ENCODE data around the gene CTXND1.
A peak's percentile ranks its signal among the peaks of the same experiment; 100 is the strongest.

The CTXND1 gene

GRCh38 chr15:80211976-80212375 lies 40.0 kb downstream of the CTXND1 start:
- FAIRE-seq = no peak

GRCh38 chr15:80210611-80211573 lies 41.1 kb downstream of the CTXND1 start:
- DNase-seq (ENCODE audit: extremely low spot score, insufficient read length, low read depth) (no peak), FAIRE-seq (peak; percentile 68)

More at GRCh38 chr15:80211976-80212375, 40.0 kb downstream of the CTXND1 start:
- DNase-seq (ENCODE audit: extremely low spot score, insufficient read length, low read depth) = no peak

GRCh38 chr15:80208758-80209734 lies 43.0 kb downstream of the CTXND1 start:
- DNase-seq (ENCODE audit: extremely low spot score, insufficient read length, low read depth) = no peak
- no peak for FAIRE-seq

DNA sequence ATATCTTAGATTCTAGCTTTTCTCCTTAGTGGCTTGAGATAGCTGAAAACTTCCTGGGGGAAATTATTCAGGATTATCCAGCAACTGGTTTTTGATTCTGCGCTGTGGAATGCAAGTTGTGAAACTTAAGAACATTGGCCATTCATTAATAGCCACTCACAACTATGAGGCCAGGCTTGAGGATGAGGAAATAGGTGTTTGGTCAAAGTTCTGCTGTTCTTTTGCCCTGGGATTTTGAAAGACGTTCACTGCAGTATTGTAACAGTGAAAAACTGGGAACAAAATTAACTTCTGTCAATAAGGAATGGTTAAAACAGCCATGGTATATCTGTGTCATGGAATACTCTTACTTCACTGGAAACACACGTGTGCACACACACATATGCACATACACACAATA lies 44.1 kb downstream of the CTXND1 start:
- FAIRE-seq = no peak
- DNase-seq (ENCODE audit: extremely low spot score, insufficient read length, low read depth) = no peak

DNA sequence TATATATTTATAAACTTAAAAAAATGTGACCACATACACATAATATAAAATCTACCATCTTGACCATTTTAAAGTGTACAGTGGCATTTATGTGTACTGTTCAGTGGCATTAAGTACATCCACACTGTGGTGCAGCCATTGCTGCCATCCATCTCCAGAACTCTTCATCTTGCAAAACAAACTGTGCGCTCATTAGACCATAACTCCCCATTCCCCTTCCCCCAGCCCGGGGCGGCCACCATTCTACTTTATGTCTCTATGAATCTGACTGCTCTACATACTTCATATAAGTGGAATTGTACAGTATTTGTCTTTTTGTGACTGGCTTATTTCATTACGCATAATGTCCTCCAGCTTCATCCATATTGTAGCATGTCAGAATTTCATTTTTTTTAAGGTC lies 47.8 kb downstream of the CTXND1 start:
- DNase-seq (ENCODE audit: extremely low spot score, insufficient read length, low read depth) = no peak
- no peak for FAIRE-seq

DNA sequence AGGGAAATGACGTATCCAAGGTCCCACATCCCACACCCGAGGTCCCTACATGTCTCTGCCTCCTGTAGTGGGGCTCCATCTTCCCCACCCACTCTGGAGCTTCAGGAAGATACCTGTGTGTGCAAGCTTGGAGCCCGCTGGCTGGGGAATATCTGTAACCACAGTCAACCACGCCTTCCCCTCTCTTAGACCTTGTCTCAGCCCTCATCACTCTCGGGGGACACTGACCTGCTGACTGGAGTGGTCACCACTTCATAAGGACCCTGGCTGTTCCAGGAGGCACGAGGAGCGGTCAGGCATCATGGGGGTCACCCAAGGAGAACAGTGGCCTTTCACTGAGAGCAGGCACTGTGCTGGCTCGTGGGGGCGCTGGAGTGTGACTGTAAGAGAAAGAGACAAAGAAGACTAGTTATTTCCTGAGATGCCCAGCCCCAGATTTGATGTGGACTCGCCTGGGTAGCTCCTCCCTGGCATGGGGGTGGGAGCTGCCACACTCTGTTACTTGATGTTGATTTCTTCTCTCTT lies 48.6 kb downstream of the CTXND1 start:
- FAIRE-seq (no peak), DNase-seq (ENCODE audit: extremely low spot score, insufficient read length, low read depth) (no peak)

DNA sequence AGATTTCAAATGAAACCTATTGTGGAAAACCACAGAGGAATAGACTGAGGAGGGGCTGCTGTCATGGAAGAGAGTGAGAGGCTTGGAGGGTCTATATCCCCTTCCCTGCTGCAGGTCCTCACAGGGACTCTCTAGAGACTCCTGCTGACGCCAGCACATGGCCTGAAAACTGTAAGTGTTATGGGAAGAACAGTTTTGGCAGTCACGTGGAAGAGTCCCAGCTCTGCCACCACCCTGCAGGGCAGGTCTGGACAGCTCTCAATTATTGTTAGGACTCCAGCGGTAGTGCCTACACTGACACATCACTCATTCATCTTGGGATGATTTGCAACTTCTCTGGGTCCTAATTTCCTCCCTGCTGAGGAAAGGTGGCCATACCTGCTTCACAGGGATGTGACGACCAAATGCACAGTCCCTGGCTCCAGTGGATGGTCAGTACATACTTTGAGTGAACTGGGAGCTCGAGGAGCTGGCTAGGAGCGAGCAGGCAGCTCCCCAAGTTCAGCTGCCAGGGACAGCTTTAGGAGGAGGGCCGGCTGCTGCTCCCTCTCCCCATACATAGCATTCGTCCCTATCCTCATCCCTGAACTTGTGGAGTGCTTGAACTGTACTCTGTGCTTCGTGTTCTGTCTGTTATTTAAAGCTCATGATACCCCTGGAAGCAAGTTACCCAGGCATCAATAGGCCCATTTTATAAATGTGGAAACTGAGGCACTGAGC lies 49.2 kb downstream of the CTXND1 start:
- no peak for DNase-seq (ENCODE audit: extremely low spot score, insufficient read length, low read depth)
- FAIRE-seq = no peak

GRCh38 chr15:80202016-80202315 lies 50.0 kb downstream of the CTXND1 start:
- FAIRE-seq = no peak
- no peak for DNase-seq (ENCODE audit: extremely low spot score, insufficient read length, low read depth)

DNA sequence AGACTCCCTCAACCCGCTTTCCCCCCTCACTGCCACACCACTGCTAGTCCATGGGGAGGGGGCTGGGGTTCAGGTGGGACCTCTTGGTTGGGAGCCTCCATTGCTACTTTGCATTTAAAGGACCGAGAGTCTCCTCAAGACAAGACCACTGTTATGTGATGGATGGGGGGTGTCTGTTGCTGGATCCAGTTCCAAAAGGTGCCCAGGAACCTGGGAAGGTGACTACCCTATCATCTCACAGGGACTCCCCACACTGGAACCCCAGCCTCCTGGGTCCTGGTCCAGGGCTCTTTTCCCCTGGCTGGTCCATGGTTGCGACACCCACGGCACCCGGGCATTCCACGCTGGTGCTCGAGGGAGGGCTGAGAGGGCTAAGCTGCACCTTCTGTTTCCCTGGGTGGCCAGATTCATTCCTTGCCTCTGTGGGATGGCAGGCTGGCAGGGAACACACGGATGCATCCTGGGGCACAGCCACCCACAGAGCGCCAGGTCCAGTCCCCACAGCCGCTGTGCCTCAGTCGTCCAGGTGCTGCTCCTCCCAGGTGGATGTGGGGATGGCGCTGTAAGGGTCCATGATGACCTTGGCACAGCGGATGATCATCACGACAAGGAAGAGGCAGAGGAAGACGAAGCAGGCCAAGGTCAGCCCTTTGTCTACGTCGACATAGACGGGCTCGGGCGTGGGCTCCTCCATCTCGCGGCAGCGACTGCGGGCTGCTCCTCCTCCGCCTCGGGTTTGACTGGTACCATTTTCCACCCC lies 50.6 kb downstream of the CTXND1 start:
- FAIRE-seq (no peak), DNase-seq (ENCODE audit: extremely low spot score, insufficient read length, low read depth) (no peak)

DNA sequence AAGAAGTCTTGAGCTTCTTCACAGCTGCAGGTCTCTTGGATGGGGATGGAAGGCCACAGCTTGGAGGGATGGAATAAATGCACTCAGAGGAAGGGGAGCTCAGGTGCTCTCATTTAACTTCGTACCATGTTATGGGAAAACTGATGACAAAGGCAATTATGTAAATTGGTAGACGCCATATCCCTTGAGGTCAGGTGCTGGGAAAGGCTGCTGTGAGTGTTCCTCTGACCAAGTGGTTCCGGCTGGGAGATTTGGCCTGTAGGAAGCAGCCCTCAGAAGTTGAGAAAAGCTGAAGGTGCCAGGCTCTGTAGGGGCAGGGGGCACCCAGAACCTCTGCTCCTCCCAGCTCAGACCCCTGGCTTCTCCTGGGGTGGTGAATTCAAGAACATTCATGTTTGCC lies 52.1 kb downstream of the CTXND1 start:
- FAIRE-seq (no peak), DNase-seq (ENCODE audit: extremely low spot score, insufficient read length, low read depth) (no peak)

DNA sequence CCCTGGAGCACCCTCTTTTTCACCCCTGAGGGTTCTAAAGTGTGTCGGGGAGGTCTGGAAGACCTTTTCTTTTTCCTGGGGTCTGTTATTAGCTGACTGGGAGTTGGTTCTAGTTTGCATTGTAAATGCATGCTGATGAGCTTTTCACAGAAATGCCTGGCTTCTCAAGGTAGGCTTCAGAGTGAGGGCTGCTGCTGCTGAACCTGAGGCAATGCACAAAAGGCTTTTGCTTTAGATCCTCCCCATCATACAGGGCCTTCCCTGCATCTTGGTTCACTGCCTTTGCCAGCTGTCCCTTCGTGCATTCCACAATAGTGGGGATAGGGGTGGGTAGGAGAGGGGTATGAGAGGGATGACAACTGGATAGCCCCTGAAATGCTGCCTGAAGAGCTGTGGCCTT lies 52.6 kb downstream of the CTXND1 start:
- no peak for FAIRE-seq
- DNase-seq (ENCODE audit: extremely low spot score, insufficient read length, low read depth) = no peak

DNA sequence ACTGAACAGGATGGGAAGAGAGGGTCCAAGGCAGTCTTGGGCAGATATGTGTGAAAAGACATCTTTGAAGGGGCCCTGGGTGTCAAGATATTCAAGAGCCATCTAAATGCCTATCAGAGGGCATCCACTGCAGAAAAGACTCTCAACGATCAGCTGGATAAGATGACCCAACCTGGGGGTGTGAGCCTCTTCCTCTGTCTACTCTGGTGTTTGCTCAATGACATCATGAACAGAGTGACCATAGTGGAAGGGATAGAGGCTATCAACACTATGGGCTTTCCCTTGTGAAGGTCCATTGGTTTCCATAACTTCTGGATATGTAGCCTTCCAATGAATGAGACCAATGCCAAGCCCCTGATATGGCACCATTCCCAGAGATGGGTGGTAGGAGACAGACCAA lies 57.1 kb downstream of the CTXND1 start:
- DNase-seq (ENCODE audit: extremely low spot score, insufficient read length, low read depth) = no peak
- FAIRE-seq = no peak

GRCh38 chr15:80194186-80194585 lies 57.8 kb downstream of the CTXND1 start:
- DNase-seq (ENCODE audit: extremely low spot score, insufficient read length, low read depth) (no peak), FAIRE-seq (no peak)

DNA sequence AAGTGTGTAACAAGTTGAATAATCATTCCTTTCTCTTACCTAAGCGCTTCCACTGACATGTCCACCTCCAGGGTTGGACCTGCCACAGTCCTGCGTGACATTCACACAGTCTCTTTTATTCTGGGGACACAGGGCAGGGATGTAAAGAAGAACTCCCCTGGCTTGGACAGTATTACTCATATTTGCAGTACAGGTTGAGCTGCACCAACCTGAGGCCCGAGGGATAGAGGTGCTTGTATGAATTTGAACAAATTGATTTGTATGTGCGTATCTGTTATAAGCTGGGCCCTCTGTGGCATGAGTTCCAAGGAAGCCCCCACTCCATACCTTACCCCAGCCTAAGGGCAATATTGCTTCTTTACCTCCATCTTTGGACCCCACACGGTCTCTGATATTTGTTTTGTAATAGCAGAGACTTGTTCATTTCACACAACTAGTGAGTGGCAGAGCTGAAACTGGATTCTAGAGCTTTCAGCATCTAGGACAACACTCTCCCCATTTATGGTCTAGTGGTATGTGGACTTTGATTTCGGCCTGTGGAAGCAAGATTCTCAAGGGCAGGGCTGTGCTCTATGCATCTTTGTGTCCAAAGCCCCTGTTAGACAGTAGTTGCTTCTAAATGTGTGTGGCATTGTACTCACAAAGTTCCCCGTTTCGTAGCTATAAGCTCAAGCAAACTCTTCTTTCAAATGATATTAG lies 60.0 kb downstream of the CTXND1 start:
- FAIRE-seq = no peak

DNA sequence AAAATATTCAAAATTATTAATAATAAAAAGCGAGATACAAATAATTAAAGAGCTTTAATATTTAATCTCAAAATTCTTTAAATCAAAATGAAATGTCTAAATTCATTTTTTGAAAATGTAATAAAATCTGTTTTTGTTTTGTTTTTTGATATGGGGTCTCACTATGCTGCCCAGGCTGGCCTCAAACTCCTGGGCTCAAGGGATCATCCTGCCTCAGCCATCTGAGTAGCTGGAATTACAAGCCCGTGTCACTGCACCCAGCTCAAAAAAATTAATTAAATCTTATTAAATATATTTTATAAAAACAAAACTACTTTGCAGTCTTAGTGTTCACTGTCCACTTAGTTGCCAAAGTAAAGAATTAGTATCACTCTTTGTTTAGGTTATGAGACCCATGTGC lies 60.8 kb downstream of the CTXND1 start:
- DNase-seq (ENCODE audit: extremely low spot score, insufficient read length, low read depth) (no peak), FAIRE-seq (no peak)

More for the DNA sequence above, 60.0 kb downstream of the CTXND1 start:
- no peak for DNase-seq (ENCODE audit: extremely low spot score, insufficient read length, low read depth)

DNA sequence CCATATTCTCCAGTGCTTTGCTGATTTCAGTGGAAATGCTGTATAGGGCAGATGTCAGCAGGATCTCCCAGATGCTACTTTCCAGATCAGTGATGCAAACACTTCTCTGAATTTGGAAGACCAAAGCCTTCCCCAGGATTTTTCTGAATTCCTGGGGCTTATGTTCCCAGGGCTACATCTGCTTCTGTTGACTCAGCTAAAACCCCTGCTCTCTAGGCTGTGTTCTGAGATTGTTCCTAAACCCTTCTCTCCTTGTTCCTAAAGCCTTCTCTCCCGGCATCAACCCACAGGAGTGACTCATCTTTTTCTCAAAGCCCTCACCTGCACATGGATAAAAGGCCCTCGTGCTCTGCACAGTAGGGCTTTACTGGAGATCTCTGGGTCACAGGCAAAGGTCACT lies 63.8 kb downstream of the CTXND1 start:
- FAIRE-seq (no peak), DNase-seq (ENCODE audit: extremely low spot score, insufficient read length, low read depth) (no peak)

DNA sequence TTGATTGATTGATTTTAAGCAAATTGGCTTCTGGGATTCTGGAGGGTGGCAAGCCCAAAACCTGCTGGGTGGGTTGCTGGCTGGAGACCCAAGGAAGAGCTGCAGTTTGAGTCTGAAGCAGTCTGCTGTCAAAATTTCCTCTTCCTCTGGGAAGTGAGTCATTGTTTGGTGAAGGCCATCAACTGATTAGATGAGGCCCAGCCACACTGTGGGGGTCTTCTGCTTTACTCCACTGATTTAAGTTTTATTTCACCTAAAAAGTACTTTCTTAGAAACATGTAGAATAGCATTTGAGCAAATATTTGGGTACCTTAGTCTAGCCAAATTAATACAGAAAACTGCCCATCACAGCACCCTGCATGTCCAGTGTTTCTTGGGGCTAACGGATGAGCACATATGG lies 65.4 kb downstream of the CTXND1 start:
- FAIRE-seq (no peak), DNase-seq (ENCODE audit: extremely low spot score, insufficient read length, low read depth) (no peak)

DNA sequence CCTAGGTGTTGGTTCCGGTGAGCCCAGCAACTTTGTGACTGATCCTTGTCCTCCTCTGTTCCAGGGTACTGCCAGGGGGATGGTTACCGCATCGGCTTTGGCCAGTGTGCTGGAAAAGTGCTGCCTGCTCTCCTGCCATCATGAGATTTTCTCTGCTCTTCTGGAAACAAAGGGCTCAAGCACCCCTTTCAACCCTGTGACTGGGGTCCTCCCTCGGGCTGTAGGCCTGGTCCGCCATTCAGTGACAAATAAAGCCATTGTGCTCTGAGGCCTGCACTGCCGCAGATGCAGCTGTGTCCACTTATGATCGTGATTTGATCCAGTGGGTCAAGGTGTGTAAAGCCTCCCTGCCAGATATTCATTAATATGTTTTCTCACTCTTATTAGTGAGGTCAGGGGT lies 65.9 kb downstream of the CTXND1 start:
- FAIRE-seq (no peak), DNase-seq (ENCODE audit: extremely low spot score, insufficient read length, low read depth) (no peak)

DNA sequence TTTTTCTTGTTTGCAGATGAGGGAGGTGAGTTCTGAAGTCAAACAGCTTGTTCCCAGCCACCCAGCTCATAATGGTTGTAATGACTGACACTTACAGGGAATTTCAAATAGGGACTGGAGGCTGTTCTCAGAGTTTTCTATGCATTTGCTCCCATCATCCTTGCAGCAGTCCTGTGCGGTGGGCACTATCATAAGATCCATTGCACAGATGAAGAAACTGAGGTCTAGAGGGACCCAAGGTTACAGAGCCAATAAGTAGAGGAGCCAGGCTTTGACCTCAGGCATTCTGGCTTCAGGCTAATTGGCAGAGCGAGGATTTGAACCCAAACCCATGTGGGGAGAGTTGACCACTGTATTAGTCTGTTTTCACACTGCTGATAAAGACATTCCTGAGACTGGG lies 66.9 kb downstream of the CTXND1 start:
- DNase-seq (ENCODE audit: extremely low spot score, insufficient read length, low read depth) = no peak
- no peak for FAIRE-seq
